ENCODE measurements around the gene SELENOH. TPM values are rescaled to one million over a fixed set of nuclear protein-coding genes. Genes with fewer than 3 reads are reported as not detected.

The SELENOH gene
- total RNA-seq, 4 donors from 2014 or later = 75.2 to 166 (median 112) TPM

DNA sequence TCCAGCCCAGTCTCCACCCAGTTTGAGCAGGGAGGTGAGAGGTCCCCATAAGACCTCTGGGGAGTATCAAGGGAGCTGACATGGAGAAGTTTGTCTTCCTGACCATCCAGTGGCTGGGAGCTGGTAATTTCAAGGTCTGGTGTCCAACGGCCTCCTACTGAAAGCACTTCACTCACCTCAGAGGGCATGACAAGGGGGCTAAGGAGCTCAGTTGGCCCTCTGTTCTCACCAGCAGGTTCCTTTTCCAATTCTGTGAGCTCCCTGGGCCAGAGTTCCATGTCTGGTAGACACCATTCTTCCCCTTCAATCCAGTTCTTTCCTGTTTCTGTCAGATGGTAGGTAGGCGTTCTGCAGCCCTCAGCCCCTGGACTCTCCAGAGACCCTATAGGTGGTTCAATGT lies 3.1 kb downstream of the SELENOH start:
- Histone ChIP-seq H3K4me3 (no peak overlapping the region), H3K36me3 (peaks cover 7 to 54% (median 18%) of the 10 kb centered on the region in 3 donors), H3K9me3 (no peaks in the 10 kb centered on the region), H3K4me1 (peaks cover 8 to 28% (median 16%) of the 10 kb centered on the region in 3 donors), H3K27me3 (no peaks in the 10 kb centered on the region), H3K27ac (no peak overlapping the region)
- DNase-seq = no peak
- intact Hi-C loops (cut with DNase I) = no loop called here
- WGBS, 2 donors = 75 to 90% methylated on average over 1 of the region's 2 CpGs
- TF ChIP-seq POLR2A (IDR thresholded peaks at IDR 0.05) = no peak
- TF ChIP-seq, protein P1, sequence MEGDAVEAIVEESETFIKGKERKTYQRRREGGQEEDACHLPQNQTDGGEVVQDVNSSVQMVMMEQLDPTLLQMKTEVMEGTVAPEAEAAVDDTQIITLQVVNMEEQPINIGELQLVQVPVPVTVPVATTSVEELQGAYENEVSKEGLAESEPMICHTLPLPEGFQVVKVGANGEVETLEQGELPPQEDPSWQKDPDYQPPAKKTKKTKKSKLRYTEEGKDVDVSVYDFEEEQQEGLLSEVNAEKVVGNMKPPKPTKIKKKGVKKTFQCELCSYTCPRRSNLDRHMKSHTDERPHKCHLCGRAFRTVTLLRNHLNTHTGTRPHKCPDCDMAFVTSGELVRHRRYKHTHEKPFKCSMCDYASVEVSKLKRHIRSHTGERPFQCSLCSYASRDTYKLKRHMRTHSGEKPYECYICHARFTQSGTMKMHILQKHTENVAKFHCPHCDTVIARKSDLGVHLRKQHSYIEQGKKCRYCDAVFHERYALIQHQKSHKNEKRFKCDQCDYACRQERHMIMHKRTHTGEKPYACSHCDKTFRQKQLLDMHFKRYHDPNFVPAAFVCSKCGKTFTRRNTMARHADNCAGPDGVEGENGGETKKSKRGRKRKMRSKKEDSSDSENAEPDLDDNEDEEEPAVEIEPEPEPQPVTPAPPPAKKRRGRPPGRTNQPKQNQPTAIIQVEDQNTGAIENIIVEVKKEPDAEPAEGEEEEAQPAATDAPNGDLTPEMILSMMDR (IDR thresholded peaks at IDR 0.05) = no peak

DNA sequence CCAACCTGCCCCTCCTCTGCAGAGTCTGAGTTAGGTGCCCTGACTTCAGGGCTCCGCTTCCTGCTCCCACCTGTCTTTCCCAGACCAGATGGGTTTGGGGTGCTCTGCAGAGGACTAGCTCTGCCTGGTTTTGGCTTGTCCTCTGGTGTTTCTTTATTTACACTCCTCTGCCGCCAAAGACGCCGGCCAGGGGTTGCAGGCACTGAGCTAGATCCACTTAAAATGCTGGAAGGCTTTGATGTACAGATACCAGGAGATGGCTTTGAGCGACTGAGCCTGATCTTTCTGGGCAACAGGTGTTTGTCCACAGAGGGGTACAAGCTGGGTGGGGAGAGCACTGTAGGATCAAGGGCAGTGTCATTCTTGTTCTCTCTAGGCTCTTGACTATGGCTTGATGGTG lies 3.9 kb downstream of the SELENOH start:
- Histone ChIP-seq H3K27me3 (no peaks in the 10 kb centered on the region), H3K4me1 (peaks cover 8 to 27% (median 16%) of the 10 kb centered on the region in 3 donors), H3K36me3 (peaks cover 7 to 46% (median 16%) of the 10 kb centered on the region in 3 donors), H3K27ac (no peak overlapping the region), H3K9me3 (no peaks in the 10 kb centered on the region), H3K4me3 (no peak overlapping the region)
- no peak for DNase-seq
- intact Hi-C loops (cut with DNase I) = no loop called here
- no peak for TF ChIP-seq POLR2A (IDR thresholded peaks at IDR 0.05)
- TF ChIP-seq, protein P1 (IDR thresholded peaks at IDR 0.05) = no peak
- 86 to 96% methylated on average over 2 to 4 of the region's 5 CpGs for WGBS, 2 donors

DNA sequence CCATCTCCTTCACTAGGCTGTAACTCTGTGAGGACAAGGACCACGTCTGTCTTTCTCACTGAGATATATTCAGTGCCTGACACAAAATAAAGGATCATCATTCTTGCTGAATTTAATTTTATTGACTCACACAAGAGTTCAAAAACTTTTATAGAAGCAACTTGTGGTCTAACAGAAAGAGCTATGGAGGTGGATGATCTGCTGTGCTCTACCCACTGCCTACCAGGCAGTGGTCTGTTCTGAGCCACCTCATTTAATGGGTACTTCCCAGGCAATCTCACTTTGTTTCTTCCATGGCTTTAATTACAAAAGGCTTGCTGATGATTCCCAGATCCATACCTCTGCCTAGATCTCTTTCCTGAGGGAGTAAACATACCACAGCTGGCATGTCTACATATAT lies 5.6 kb downstream of the SELENOH start:
- no peak overlapping the region for H3K4me3 ChIP-seq
- no peak overlapping the region for H3K27ac ChIP-seq
- peaks cover 7 to 44% (median 16%) of the 10 kb centered on the region in 3 donors for H3K36me3 ChIP-seq
- H3K9me3 ChIP-seq = no peaks in the 10 kb centered on the region
- 92 to 93% methylated on average over 1 of the region's 1 CpG for WGBS, 2 donors
- DNase-seq = no peak
- TF ChIP-seq, protein P1 (IDR thresholded peaks at IDR 0.05) = no peak
- no peak for TF ChIP-seq POLR2A (IDR thresholded peaks at IDR 0.05)
- H3K4me1 ChIP-seq = peaks cover 8 to 23% (median 10%) of the 10 kb centered on the region in 3 donors
- no peaks in the 10 kb centered on the region for H3K27me3 ChIP-seq
- intact Hi-C loops (cut with DNase I) = no loop called here

DNA sequence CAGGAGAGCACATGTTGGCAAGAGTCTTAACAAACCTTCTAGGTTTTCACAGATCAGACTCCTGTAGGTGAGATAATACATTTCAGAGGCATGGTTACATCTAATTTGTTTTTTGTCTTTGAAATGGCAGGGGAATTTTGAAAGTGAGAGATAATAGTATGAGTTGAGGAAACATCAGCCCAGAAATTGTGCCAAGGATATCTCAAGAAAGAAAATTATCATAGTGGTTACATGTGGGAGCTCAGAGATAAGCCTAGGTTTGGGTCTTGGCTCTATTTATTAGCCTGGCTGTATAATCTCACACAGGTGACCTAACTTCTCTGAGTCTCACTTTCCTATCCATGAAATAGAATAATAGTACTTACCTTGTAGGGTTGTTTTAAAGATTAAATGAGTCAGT lies 9.9 kb downstream of the SELENOH start:
- Histone ChIP-seq H3K36me3 (peaks cover 0 to 10% (median 0%) of the 10 kb centered on the region in 3 donors), H3K4me1 (peaks cover 0 to 10% (median 0%) of the 10 kb centered on the region in 3 donors), H3K9me3 (no peaks in the 10 kb centered on the region), H3K27me3 (no peaks in the 10 kb centered on the region), H3K27ac (peak overlapping the region in 1 of 4 donors; percentile 11), H3K4me3 (no peak overlapping the region)
- TF ChIP-seq, protein P1 (IDR thresholded peaks at IDR 0.05) = no peak
- no peak for TF ChIP-seq POLR2A (IDR thresholded peaks at IDR 0.05)
- DNase-seq = no peak
- intact Hi-C loops (cut with DNase I) = loop anchor here (10.0 kb wide), 1 partner anchor 534 kb away; no protein-coding TSS in a partner anchor

DNA sequence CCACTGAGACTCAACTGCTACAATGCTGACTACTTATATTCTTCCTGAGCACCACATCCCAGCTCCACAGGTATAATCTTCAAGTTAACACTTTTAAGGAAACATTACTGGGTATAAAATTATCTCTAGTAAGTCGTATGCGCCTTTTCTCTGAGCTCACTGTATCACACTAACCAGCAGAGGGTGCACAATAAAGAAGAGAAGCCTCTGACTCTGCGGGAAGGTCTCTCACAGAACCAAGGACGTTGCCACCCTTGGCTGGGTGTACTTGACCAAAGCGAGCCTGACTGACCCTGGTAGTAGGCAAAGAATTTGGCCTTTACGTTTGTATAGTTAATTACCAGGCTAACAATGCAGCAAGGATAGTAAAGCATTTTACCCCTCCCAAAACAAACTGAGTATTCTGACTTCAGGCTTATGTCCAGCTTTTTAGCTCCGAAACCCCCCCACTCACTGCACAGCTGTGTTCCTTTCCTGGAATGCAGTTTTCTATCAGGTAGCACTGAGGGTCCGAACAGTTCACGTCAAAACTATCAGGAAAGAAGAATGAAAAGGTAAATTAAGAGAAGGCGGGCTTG lies 10.5 kb downstream of the SELENOH start, which contains the start of gene BTBD18:
BTBD18 (minus strand) TSS at position 144 of the 578 bp plus-strand sequence. CDS start 631 bp downstream, outside the sequence.
- TF ChIP-seq, protein P1 (IDR thresholded peaks at IDR 0.05) = peak in 5 of 6 experiments; percentile 40 to 70 (median 53)
- no peak for TF ChIP-seq POLR2A (IDR thresholded peaks at IDR 0.05)
- no peaks in the 10 kb centered on the region for H3K27me3 ChIP-seq
- no peak for DNase-seq
- H3K9me3 ChIP-seq = no peaks in the 10 kb centered on the region
- H3K36me3 ChIP-seq = peaks cover 0 to 4% (median 0%) of the 10 kb centered on the region in 3 donors
- peaks cover 0 to 10% (median 0%) of the 10 kb centered on the region in 3 donors for H3K4me1 ChIP-seq
- H3K27ac ChIP-seq = peak within 1 kb of the TSS in 1 of 4 donors; percentile 11
- no peak within 1 kb of the TSS for H3K4me3 ChIP-seq
- 47 to 62% methylated on average over 10 of the region's 10 CpGs for WGBS, 2 donors
- intact Hi-C loops (cut with DNase I) = loop anchor here (10.0 kb wide), 1 partner anchor 533 kb away; no protein-coding TSS in a partner anchor

Data from esophagus squamous epithelium (tissue), 5 donors.